DND-41 (cell line): ENCODE data around the gene PI4K2A.

Experiments
- CTCF ChIP-seq: IDR thresholded peaks from 2 replicates; pipeline ENCODE4 v1.5.1; 2012; ENCODE audit warnings: borderline replicate concordance, low read length, moderate library complexity, mild to moderate bottlenecking; ENCODE audit not compliant: poor library complexity, severe bottlenecking; ENCODE audit errors: extremely low read depth
- EZH2 ChIP-seq: IDR thresholded peaks from 3 replicates; pipeline ENCODE4 v1.6.1; 2012; ENCODE audit warnings: borderline replicate concordance, low read depth, mild to moderate bottlenecking, moderate library complexity, low read length, inconsistent platforms; ENCODE audit not compliant: severe bottlenecking

DNA sequence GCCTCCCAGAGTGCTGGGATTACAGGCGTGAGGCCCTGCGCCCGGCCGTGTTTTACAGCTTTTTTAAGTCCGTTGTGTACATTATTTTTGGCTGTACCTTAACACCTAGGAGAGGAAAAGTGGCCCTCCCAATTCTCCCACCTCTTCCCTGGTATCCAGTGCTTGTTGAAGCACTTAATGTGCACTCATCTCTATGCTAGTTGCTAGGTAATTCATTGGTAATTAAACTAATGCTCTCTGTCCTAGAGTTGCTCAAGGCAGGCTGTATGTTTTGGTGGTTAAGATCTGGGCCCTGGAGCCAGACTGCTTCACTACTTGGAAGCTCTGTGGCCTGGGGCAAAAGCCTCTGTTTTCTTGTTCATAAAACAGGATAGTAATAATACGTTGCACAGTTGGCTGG, 27.0 kb downstream of the PI4K2A start:
- no peak for TF ChIP-seq CTCF
- no peak for TF ChIP-seq EZH2
